ENCODE measurements around the gene SLC7A4.
A peak's percentile ranks its signal among the peaks of the same experiment; 100 is the strongest.

The SLC7A4 gene

GRCh38 chr22:20981787-20982562 is 50.4 kb downstream of the SLC7A4 start, which contains the start of gene LZTR1:
LZTR1 (plus strand) TSS chr22:20982297; CDS start chr22:20982372, 75 bp downstream.
- Histone ChIP-seq H3K36me3 (ENCODE audit: insufficient read depth, insufficient read length, low read length) (peaks cover 26% of the 10 kb centered on the region), H3K4me1 (ENCODE audit: insufficient read depth, insufficient read length) (peaks cover 5% of the 10 kb centered on the region), H3K27me3 (ENCODE audit: insufficient read depth, insufficient read length) (peaks cover 12% of the 10 kb centered on the region), H3K4me3 (ENCODE audit: insufficient read length, low read depth) (peak within 1 kb of the TSS; percentile 86), H3K9me3 (ENCODE audit: insufficient read depth, low read length) (no peaks in the 10 kb centered on the region), H3K9ac (ENCODE audit: insufficient read length, low read depth) (peak within 1 kb of the TSS; percentile 98)
- TF ChIP-seq SUZ12 (IDR thresholded peaks at IDR 0.05; ENCODE audit: extremely low read depth, insufficient read depth, insufficient read length) (no peak), YY1 (IDR thresholded peaks at IDR 0.05; ENCODE audit: insufficient read depth, insufficient read length) (no peak), ZNF274 (IDR thresholded peaks at IDR 0.05; ENCODE audit: low read depth, low read length) (no peak)
- peak; percentile 63 for DNase-seq (ENCODE audit: low read depth, low spot score)

GRCh38 chr22:20980938-20981722 is 51.2 kb downstream of the SLC7A4 start:
- Histone ChIP-seq H3K36me3 (ENCODE audit: insufficient read depth, insufficient read length, low read length) (peaks cover 26% of the 10 kb centered on the region), H3K4me3 (ENCODE audit: insufficient read length, low read depth) (peak overlapping the region; percentile 86), H3K9me3 (ENCODE audit: insufficient read depth, low read length) (no peaks in the 10 kb centered on the region), H3K27me3 (ENCODE audit: insufficient read depth, insufficient read length) (peaks cover 12% of the 10 kb centered on the region), H3K9ac (ENCODE audit: insufficient read length, low read depth) (peak overlapping the region; percentile 98), H3K4me1 (ENCODE audit: insufficient read depth, insufficient read length) (peaks cover 5% of the 10 kb centered on the region)
- no peak for TF ChIP-seq SUZ12 (IDR thresholded peaks at IDR 0.05; ENCODE audit: extremely low read depth, insufficient read depth, insufficient read length)
- no peak for TF ChIP-seq YY1 (IDR thresholded peaks at IDR 0.05; ENCODE audit: insufficient read depth, insufficient read length)
- TF ChIP-seq ZNF274 (IDR thresholded peaks at IDR 0.05; ENCODE audit: low read depth, low read length), result no peak
- DNase-seq (ENCODE audit: low read depth, low spot score), result no peak

- H3K4me3 ChIP-seq (ENCODE audit: insufficient read length, low read depth), result peak overlapping the region; percentile 48
- peaks cover 20% of the 10 kb centered on the region for H3K36me3 ChIP-seq (ENCODE audit: insufficient read depth, insufficient read length, low read length)
- no peak for TF ChIP-seq ZNF274 (IDR thresholded peaks at IDR 0.05; ENCODE audit: low read depth, low read length)
- TF ChIP-seq YY1 (IDR thresholded peaks at IDR 0.05; ENCODE audit: insufficient read depth, insufficient read length), result no peak
- no peak for TF ChIP-seq SUZ12 (IDR thresholded peaks at IDR 0.05; ENCODE audit: extremely low read depth, insufficient read depth, insufficient read length)
- H3K9me3 ChIP-seq (ENCODE audit: insufficient read depth, low read length), result no peaks in the 10 kb centered on the region
- H3K27me3 ChIP-seq (ENCODE audit: insufficient read depth, insufficient read length), result peaks cover 12% of the 10 kb centered on the region
- peaks cover 5% of the 10 kb centered on the region for H3K4me1 ChIP-seq (ENCODE audit: insufficient read depth, insufficient read length)
- DNase-seq (ENCODE audit: low read depth, low spot score), result no peak
- H3K9ac ChIP-seq (ENCODE audit: insufficient read length, low read depth), result peak overlapping the region; percentile 98
Observed at GRCh38 chr22:20980523-20980922, 51.8 kb downstream of the SLC7A4 start.

- peak overlapping the region; percentile 86 for H3K9ac ChIP-seq (ENCODE audit: insufficient read length, low read depth)
- H3K36me3 ChIP-seq (ENCODE audit: insufficient read depth, insufficient read length, low read length), result peaks cover 17% of the 10 kb centered on the region
- peaks cover 5% of the 10 kb centered on the region for H3K4me1 ChIP-seq (ENCODE audit: insufficient read depth, insufficient read length)
Observed at GRCh38 chr22:20979940-20980453, 52.4 kb downstream of the SLC7A4 start.

GRCh38 chr22:20979243-20979809 is 53.0 kb downstream of the SLC7A4 start:
- TF ChIP-seq SUZ12 (IDR thresholded peaks at IDR 0.05; ENCODE audit: extremely low read depth, insufficient read depth, insufficient read length) (no peak), ZNF274 (IDR thresholded peaks at IDR 0.05; ENCODE audit: low read depth, low read length) (no peak), YY1 (IDR thresholded peaks at IDR 0.05; ENCODE audit: insufficient read depth, insufficient read length) (peak; percentile 49)
- peaks cover 14% of the 10 kb centered on the region for H3K36me3 ChIP-seq (ENCODE audit: insufficient read depth, insufficient read length, low read length)
- H3K4me1 ChIP-seq (ENCODE audit: insufficient read depth, insufficient read length), result peaks cover 7% of the 10 kb centered on the region
- no peaks in the 10 kb centered on the region for H3K9me3 ChIP-seq (ENCODE audit: insufficient read depth, low read length)
- peak overlapping the region; percentile 48 for H3K4me3 ChIP-seq (ENCODE audit: insufficient read length, low read depth)
- peak overlapping the region; percentile 86 for H3K9ac ChIP-seq (ENCODE audit: insufficient read length, low read depth)
- DNase-seq (ENCODE audit: low read depth, low spot score), result peak; percentile 90
- H3K27me3 ChIP-seq (ENCODE audit: insufficient read depth, insufficient read length), result peaks cover 12% of the 10 kb centered on the region

More at GRCh38 chr22:20979940-20980453, 52.4 kb downstream of the SLC7A4 start:
- no peaks in the 10 kb centered on the region for H3K9me3 ChIP-seq (ENCODE audit: insufficient read depth, low read length)
- peak overlapping the region; percentile 48 for H3K4me3 ChIP-seq (ENCODE audit: insufficient read length, low read depth)
- no peak for DNase-seq (ENCODE audit: low read depth, low spot score)
- no peak for TF ChIP-seq ZNF274 (IDR thresholded peaks at IDR 0.05; ENCODE audit: low read depth, low read length)
- no peak for TF ChIP-seq SUZ12 (IDR thresholded peaks at IDR 0.05; ENCODE audit: extremely low read depth, insufficient read depth, insufficient read length)
- TF ChIP-seq YY1 (IDR thresholded peaks at IDR 0.05; ENCODE audit: insufficient read depth, insufficient read length), result no peak
- peaks cover 12% of the 10 kb centered on the region for H3K27me3 ChIP-seq (ENCODE audit: insufficient read depth, insufficient read length)
